Measurements from ENCODE around the gene MAPK8IP3. TPM values are rescaled to one million over a fixed set of nuclear protein-coding genes. Genes with fewer than 3 reads are reported as not detected.

The MAPK8IP3 gene
- total RNA-seq, 1 donor from 2014 or later, result 63.0 TPM

GRCh38 chr16:1818204-1818872, 112.3 kb downstream of the MAPK8IP3 start:
- TF ChIP-seq CTCF (IDR thresholded peaks at IDR 0.05), result no peak
- H3K4me3 ChIP-seq, result no peak overlapping the region
- DNase-seq (no peak), ATAC-seq (no peak)
- H3K9me3 ChIP-seq, result no peaks in the 10 kb centered on the region
- H3K4me1 ChIP-seq, result no peaks in the 10 kb centered on the region
- intact Hi-C loops (cut with DNase I), result no loop called here
- peaks cover 83% of the 10 kb centered on the region for H3K36me3 ChIP-seq
- no peaks in the 10 kb centered on the region for H3K27me3 ChIP-seq (ENCODE audit: low read depth)
- no peak overlapping the region for H3K27ac ChIP-seq

- TF ChIP-seq CTCF (IDR thresholded peaks at IDR 0.05), result no peak
- no peaks in the 10 kb centered on the region for H3K9me3 ChIP-seq
- DNase-seq (no peak), ATAC-seq (no peak)
- H3K27me3 ChIP-seq (ENCODE audit: low read depth), result no peaks in the 10 kb centered on the region
- no peak overlapping the region for H3K4me3 ChIP-seq
- H3K36me3 ChIP-seq, result peaks cover 78% of the 10 kb centered on the region
- H3K4me1 ChIP-seq, result peaks cover 4% of the 10 kb centered on the region
- no peak overlapping the region for H3K27ac ChIP-seq
- intact Hi-C loops (cut with DNase I), result no loop called here
These were observed 113.0 kb downstream of the MAPK8IP3 start for GRCh38 chr16:1818873-1819525.

GRCh38 chr16:1819611-1820010, 113.6 kb downstream of the MAPK8IP3 start:
- Histone ChIP-seq H3K36me3 (peaks cover 72% of the 10 kb centered on the region), H3K27me3 (ENCODE audit: low read depth) (no peaks in the 10 kb centered on the region), H3K4me1 (peaks cover 10% of the 10 kb centered on the region)

More at GRCh38 chr16:1819611-1820010, 113.6 kb downstream of the MAPK8IP3 start:
- TF ChIP-seq CTCF (IDR thresholded peaks at IDR 0.05), result no peak
- Histone ChIP-seq H3K27ac (no peak overlapping the region), H3K4me3 (no peak overlapping the region), H3K9me3 (no peaks in the 10 kb centered on the region)
- DNase-seq, result no peak
- ATAC-seq, result no peak
- intact Hi-C loops (cut with DNase I), result no loop called here

Small RNA genes within 50 kb of the gene (microRNA-seq; reads per million reads assigned to microRNA genes)
- not detected for gene MIR3177 (ENCODE audit: borderline number of aligned reads)

Other genes starting within 250 kb of the MAPK8IP3 start
- gene CLCN7, start 231.2 kb upstream of the MAPK8IP3 start, total RNA-seq, result 146 TPM
- gene PTX4, start 217.3 kb upstream of the MAPK8IP3 start, total RNA-seq, result not detected
- gene TELO2, start 212.8 kb upstream of the MAPK8IP3 start, total RNA-seq, result 27.5 TPM
- 63.1 TPM for gene TMEM204, start 172.5 kb upstream of the MAPK8IP3 start, total RNA-seq
- gene IFT140, start 94.1 kb upstream of the MAPK8IP3 start, total RNA-seq, result 42.2 TPM
- gene CRAMP1, start 93.8 kb upstream of the MAPK8IP3 start, total RNA-seq, result 24.1 TPM
- 53.1 TPM for gene JPT2, start 27.9 kb upstream of the MAPK8IP3 start, total RNA-seq
- gene NME3, start 65.3 kb downstream of the MAPK8IP3 start, total RNA-seq, result 56.5 TPM
- gene EME2, start 66.6 kb downstream of the MAPK8IP3 start, total RNA-seq, result 15.5 TPM
- gene MRPS34, start 66.9 kb downstream of the MAPK8IP3 start, total RNA-seq, result 58.0 TPM
- 44.2 TPM for gene SPSB3, start 76.4 kb downstream of the MAPK8IP3 start, total RNA-seq
- gene NUBP2, start 76.8 kb downstream of the MAPK8IP3 start, total RNA-seq, result 36.0 TPM
- gene IGFALS, start 87.5 kb downstream of the MAPK8IP3 start, total RNA-seq, result 0.97 TPM
- 69.1 TPM for gene HAGH, start 120.6 kb downstream of the MAPK8IP3 start, total RNA-seq
- gene FAHD1, start 121.0 kb downstream of the MAPK8IP3 start, total RNA-seq, result 16.1 TPM
- gene MEIOB, start 166.0 kb downstream of the MAPK8IP3 start, total RNA-seq, result not detected
- 1.3 TPM for gene HS3ST6, start 212.2 kb downstream of the MAPK8IP3 start, total RNA-seq
- gene MSRB1, start 237.0 kb downstream of the MAPK8IP3 start, total RNA-seq, result 35.1 TPM
- gene RPL3L, start 248.5 kb downstream of the MAPK8IP3 start, total RNA-seq, result not detected

Data from lower lobe of right lung (tissue), 2 donors.